Measurements from ENCODE around the gene RXRA.

Gene RXRA

DNA sequence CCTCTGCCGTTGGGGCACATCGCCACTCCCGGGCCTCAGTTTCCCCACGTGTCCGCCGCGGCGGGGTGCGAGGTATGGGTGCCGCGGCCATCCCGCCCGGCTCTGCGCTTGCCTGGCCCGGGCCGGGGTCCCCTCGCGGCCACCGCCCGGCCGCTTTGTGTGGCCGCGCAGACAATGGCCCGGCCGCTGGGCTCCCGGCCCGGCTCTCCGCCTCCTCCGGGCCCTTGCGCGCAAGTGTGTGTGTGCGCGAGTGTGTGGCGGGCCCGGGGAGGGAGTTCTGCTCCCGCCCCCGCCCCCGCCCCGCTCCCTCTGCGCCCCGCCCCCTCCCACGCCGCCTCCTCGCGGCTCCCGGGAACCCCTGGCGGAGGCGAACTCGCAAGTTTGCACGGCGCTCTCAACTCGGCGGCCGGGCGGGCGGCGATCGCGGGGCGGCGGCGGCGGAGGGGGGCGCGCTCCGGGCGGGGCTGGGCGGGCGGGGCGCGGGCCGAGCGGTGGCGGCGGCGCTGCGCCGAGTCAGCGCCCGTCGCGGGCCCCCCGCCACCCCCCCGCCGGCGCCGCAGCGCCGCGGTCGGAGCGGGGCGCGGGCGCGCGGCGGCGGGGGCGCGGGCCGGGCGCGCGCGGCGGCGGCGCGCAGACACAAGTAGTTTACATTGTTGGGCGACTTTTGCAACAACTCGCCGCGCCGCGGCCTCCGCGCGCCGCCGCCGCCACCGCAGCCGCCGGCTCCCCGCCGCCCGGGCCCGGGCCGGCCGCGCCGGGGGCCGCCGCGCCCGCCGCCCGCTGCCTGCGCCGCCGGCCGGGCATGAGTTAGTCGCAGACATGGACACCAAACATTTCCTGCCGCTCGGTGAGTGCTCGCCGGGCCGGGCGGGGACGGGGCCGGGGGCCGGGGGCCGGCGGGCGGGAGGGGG lies at the start of gene RXRA:
TSS of gene RXRA (plus strand) at position 643 of the 911 bp plus-strand sequence. CDS start at position 820, 177 bp downstream.
- no peak for DNase-seq

GRCh38 chr9:134278286-134278685 lies 48.0 kb upstream of the RXRA start:
- DNase-seq: no peak

- DNase-seq: no peak
These were observed 47.1 kb upstream of the RXRA start for GRCh38 chr9:134278974-134279640.

GRCh38 chr9:134282138-134282650 lies 44.1 kb upstream of the RXRA start:
- DNase-seq: no peak

DNA sequence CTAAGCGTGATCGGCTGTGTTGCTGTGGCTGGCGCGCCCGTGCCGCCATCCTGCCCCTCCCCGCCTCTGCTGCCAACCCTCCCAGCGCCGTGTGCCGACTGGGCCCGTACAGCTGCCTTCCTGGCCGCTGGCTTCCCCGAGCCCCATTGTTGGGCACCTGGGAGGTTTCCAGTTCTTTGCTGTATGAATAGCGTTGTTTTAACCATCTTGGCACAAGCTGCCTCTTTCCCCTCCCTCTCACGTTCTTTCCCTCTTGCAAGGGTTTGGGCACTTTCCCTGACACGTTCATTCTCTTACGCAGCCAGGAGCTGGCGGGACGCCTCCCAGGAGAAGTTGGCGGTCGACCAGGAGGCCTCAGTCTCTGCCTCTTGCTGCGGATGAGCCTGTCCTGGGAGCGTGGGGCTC lies 43.1 kb upstream of the RXRA start:
- no peak for DNase-seq

DNA sequence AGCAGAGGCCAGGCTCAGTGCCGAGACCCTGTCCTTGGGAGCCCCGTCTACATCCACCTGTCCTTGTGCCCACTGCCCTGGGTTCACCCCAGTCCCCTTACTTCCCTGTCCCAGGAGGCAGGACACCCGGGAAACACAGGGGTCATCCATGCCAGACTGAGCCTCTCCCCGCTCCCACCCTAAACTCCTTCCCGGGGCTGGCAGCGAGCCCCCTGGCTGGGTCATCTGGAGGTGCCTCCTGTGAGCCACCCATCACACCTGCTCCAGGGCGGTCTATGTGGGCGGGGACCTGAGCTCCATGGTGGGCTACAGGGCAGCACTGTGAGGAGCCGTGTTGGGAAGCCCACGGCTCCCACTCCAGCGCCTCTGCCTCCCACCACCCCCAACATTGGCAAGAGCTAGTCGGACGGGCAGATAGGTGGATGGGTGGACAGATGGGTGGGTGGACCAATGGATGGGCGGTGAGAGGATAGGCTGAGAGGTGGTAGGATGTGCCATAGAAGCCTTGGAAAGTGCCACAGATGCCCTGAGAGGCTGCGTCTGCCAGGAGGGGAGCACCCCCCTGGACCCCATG lies 42.5 kb upstream of the RXRA start:
- DNase-seq: no peak

- DNase-seq: no peak
These were observed 42.0 kb upstream of the RXRA start for GRCh38 chr9:134284273-134284672.

- no peak for DNase-seq
These were observed 41.5 kb upstream of the RXRA start for GRCh38 chr9:134284741-134285140.

DNA sequence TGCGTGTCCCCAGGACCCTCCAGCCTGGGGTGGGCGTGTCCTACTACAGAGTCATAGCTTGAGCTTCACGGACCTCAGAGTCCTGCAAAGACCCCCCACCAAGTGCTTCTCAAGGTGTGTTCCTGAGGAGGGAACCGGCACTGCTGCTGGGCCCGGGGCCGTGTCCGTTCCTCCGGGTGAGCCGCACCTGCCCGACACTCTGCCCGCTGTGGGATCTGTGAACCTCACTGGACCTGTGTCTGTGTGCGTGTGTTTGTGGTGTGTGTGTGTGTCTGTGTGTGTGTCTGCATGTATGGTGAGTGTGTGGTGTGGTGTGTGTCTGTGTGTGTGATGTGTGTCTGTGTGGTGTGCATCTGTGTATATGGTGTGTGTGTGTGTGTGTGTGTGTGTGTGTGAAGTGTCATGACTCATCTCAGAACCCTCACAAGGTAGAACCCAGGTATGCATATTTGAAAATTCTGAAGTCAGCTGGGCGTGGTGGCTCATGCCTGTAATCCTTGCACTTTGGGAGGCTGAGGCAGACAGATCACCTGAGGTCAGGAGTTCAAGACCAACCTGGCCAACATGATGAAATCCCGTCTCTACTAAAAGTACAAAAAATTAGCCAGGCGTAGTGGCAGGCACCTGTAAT lies 40.9 kb upstream of the RXRA start:
- no peak for DNase-seq

GRCh38 chr9:134286471-134287245 lies 39.6 kb upstream of the RXRA start:
- no peak for DNase-seq

GRCh38 chr9:134287591-134288491 lies 38.4 kb upstream of the RXRA start:
- DNase-seq: no peak

- DNase-seq: no peak
These were observed 37.5 kb upstream of the RXRA start for GRCh38 chr9:134288746-134289145.

DNA sequence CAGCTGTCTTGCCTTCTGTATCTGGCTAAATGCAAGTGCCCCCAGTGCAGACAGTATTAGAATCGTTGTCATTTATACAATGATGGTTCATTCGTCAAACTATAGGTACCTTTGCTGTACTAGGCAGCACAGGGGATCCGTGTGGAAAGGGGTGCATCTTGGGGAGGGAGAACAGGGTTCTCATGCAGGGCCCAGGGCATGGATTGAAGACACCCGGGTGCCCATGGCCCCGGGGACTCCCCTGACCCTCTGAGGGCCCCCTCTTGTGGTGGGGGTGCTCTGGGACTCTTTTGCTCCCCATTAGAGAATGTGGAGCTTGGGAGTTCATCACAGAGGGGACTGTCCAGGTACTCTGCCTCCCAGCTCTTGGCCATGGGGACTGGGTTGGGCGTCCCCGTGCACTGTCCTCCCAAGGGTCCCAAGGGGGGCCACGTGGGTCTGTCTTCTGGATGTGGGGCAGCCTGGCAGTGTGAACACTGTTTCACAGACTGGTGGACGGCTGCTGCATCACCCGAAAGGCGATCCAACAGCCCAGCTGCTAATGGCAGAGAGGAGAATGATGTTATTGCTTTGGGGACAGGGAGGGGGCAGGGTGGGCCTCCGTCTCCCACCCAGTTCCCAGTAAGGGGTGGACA lies 36.9 kb upstream of the RXRA start:
- DNase-seq: no peak

- DNase-seq: no peak
These were observed 35.4 kb upstream of the RXRA start for GRCh38 chr9:134290603-134291451.

GRCh38 chr9:134291452-134291881 lies 34.8 kb upstream of the RXRA start:
- no peak for DNase-seq

GRCh38 chr9:134291961-134292871 lies 34.0 kb upstream of the RXRA start:
- no peak for DNase-seq

- DNase-seq: no peak
These were observed 33.2 kb upstream of the RXRA start for GRCh38 chr9:134293031-134293521.

DNA sequence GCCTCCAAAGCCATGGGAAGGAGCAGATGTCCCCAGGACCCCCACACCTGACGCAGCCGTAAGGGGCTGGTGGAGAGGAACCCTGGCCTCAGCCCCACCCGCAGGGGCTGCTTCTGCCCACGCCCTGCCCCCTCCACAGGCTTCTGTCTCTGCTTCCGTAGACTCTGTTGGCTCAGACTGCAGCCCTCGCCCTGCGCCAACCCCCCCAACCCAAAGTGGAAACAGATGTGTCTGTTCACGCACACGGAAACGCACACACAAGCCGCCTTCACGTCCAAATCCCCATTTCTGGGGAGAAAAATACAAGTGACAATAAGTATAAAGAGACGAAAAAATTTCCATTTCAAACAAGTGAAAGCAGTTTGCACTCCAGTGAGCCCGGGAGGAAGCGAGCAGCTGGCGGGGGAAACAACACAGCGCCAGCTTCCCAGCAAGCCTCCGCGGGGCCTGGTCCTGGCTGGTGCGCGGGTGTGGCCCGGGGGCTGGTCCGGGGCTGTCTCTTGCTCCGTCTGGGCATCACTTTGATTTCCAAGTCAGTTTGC lies 32.6 kb upstream of the RXRA start:
- DNase-seq: no peak
